HG03045 (cell line): Measurements from ENCODE around the gene RPRML.
"Not testable (repeated sequence)": the region's sequence is repeated elsewhere in the genome, so short reads cannot be mapped to it uniquely, and the experiment has no call there.

Source experiments
- ATAC-seq: cut with Tn5 transposase; IDR thresholded peaks from one replicate; pipeline ENCODE4 v1.9.1; 2021; ENCODE audit warnings: mild to moderate bottlenecking, moderate library complexity; ENCODE audit not compliant: unreplicated experiment

Gene RPRML

GRCh38 chr17:46976626-46977270 is 2.3 kb downstream of the RPRML start:
- ATAC-seq: no peak

- no peak for ATAC-seq
These were observed 3.8 kb downstream of the RPRML start for GRCh38 chr17:46975287-46975686.

- ATAC-seq: no peak
These were observed 5.0 kb downstream of the RPRML start for GRCh38 chr17:46974086-46974485.

DNA sequence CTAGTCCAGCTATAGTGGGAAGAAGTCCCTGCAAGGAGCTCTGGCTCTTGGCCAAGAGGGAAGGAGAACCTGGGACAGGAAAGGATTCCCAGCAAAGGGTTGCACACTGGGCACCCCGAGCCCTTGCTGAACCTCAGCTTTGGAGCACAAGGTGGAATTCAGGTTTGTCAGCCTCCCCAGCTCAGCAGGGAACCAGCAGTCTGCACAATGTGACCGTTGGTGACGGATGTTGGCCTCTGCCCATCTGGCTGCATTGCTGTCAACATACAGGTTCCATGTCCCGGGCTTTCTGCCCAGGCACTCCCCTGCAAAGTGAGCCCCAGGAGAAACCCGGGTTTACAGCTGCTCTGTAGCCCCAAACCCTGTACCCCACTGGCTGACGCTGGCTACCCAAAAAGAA is 6.7 kb downstream of the RPRML start:
- no peak for ATAC-seq

DNA sequence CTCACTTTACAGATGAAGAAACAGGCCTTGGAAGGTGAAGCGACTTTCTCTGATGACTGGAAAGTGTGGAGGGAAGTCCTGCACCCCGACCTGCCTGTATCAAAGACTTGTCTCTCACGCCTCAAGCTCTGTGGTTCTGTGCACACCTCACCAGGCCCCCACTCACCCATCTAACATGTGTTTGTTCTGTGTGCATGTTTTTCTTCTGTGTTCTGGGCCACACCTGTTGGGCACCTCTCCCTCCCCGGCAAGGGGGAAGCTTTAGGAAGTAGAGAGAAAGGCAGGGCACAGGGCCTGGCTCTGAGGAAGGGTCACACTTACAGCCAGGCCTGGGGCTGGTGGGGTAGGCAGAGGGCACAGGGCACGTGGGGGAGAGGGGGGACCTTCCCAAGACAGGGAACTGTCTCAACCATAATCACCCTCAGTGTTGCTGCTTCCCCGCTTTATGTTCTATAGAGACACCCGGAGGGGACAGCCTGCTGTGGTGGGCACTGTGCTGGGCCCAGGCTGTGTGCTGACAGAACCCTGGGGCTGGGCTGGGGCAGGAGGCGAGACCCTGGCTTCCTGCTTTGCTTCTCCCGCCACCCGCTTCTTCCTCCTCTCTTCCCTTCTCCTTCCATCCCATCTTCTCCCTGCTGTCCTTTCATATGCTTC is 7.3 kb downstream of the RPRML start:
- no peak for ATAC-seq

- ATAC-seq: no peak
These were observed 10.2 kb downstream of the RPRML start for GRCh38 chr17:46968896-46969295.

DNA sequence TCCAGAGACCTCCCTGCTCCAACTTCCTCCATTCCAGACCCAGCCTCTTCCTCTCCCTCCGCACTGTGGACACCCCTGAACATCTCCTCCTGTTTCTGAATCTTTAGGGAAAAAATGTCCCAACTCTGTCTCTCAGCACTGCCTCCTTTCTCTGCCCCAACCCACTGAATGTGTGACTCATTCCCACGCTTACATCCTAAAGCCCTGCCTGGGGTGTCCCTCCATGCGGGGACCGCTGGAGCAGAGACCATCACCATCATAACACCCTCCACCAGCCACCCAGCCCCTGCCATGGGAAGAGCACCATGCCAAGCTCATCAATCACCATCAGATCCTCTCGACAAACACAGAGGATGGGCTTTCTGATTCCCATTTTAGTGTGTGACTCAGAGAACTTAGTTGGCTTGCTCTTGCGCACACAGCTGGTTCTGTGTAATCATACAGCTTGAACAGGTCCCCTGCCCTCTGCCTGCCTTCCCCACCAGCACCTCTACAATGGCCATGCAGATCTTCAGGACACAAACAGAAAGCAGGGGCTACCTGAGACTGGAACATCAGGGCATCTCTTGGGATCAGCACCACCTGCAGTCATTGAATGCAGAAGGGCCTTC is 10.7 kb downstream of the RPRML start:
- ATAC-seq: no peak

DNA sequence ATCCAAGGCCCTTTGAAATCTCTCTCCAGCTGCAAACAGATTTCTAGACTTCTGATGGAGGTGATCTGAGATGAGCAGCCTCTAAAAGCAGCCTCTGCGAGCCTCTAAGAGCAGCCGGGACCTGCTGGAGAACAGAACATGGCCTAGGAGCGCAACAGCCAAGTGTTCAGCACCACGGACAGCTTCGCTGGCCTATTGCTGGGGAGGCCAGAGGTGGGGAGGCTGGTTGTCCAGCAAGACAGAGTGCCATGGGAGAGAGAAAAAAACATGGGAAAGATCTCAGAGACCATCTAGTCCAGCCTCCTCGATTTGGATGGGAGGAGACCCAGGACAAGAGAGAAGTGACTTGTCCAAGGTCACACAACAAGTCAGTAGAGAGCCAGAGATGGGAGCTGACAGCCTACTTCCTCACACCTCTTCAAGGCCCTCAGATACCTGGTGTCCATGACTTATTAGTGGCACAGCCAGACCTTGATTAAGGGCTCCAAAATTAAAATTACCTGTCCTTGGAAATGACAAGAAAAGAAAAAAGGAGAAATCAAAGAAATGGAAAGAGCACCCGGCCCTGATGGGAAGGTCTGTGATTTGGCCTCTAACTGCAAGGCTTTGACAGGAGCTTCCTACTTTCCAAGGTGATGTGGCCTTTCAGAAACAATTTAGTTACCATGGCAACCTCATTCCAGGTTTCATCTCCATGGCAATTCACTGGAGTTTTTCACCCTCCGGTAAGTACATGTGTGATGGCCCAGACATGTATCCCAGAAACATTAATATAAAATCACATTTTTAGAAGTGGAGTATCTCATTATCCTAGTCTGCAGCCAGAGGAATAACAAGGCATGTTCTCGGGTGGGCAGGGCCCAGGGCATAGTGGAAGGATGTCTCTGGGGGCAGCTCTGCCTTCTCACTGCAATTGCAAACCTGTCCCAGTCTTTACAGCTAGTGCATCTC is 14.5 kb downstream of the RPRML start:
- no peak for ATAC-seq

GRCh38 chr17:46963571-46963970 is 15.5 kb downstream of the RPRML start:
- no peak for ATAC-seq

- ATAC-seq: no peak
These were observed 16.7 kb downstream of the RPRML start for GRCh38 chr17:46962374-46962790.

DNA sequence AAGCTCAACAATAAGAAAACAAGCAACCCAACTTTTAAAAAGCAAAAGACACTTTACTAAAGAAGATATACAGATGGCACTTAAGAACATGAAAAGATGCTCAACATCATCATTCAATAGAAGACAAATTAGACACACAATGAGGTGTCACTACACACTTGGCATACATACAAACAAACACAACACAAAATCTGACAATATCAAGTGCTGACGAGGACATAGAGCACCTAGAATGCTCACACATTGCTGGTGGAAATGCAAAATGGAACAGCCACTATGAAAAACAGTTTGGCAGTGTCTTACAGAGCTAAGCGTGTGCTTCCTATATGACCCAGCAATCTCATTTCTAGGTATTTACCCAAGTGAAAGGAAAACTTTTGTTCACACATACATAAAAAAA is 18.9 kb downstream of the RPRML start:
- no peak for ATAC-seq

DNA sequence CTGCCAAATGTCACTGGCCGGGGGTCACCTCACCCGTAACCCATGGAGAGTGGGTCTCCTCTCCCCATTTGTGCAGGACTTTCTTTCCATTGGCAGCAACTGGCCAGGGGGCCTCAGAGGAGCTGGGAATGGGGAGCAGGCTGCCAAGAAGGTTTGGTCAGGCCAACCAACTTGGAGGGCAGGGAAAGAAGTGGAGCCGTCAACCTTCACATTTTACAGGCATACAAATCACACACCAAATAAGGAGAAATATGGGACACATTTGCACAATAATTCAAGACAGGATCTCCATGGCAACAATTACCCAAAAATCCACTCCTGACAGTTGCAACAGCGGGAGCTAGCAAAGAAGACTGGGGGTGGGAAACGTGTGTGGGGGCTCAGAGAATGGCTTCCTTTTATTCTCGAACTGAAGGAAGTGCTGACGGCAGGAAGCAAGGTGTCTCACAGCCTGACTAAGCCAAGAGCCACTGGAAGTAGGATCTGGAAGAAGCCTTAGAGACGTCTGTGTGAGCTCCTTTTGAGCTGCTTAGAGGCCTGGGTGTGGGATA is 20.9 kb downstream of the RPRML start:
- ATAC-seq: no peak

DNA sequence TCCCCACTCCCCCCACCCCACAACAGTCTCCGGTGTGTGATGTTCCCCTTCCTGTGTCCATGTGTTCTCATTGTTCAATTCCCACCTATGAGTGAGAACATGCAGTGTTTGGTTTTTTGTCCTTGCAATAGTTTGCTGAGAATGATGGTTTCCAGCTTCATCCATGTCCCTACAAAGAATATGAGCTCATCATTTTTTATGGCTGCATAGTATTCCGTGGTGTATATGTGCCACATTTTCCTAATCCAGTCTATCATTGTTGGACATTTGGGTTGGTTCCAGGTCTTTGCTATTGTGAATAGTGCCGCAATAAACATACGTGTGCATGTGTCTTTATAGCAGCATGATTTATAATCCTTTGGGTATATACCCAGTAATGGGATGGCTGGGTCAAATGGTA is 25.9 kb downstream of the RPRML start:
- ATAC-seq: not testable (repeated sequence)

- ATAC-seq: no peak
These were observed 26.9 kb downstream of the RPRML start for GRCh38 chr17:46952115-46952514.

DNA sequence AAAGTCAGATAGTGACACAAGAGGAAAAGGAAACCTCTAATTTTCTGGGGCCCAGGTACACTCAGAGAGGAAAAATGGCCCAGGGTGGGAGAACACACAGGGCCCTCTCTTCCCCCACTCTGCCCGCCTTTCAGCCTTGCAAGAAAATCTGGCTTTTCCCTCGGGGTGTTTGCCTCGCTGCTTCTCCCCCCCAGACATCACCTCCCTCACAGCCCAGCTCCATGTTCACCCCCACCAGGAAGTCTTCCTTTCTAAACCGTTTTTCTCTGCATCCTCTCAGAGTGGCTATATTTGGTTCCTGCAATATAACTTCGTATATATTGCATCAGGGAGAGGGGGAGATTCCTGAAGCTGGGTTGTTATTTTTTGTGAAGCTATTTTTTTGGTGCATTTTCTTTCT is 27.3 kb downstream of the RPRML start:
- ATAC-seq: no peak

DNA sequence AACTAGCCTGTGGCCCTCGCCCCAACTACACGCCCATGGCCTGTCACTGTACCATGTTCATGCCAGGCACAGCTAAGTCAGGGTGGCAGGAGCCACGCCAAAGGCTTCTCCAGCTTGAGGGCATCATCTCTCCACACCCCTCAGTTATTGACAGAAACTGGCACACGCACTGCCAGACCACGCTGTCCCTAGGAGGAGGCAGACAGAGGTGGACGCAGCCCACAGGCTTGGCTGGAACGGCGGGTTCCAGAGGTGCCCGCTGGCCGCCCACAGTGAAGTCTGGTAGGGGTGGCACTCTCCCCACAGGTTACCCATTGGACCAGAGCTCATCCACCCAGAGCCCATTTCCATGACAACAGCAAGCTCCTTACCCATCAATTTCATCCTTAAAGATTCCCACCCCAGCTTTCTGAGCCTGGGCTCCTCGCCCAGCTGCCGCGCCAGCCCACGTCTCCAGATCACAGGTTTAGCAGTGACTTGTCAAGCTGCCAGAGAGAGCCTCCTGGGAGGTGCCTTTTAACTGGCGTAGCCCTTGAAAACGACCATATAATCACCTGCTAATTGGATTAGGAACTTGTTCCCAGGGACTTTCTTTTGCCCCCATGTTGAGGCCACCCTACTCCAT is 27.9 kb downstream of the RPRML start:
- no peak for ATAC-seq

- no peak for ATAC-seq
These were observed 28.6 kb downstream of the RPRML start for GRCh38 chr17:46950342-46950996.

DNA sequence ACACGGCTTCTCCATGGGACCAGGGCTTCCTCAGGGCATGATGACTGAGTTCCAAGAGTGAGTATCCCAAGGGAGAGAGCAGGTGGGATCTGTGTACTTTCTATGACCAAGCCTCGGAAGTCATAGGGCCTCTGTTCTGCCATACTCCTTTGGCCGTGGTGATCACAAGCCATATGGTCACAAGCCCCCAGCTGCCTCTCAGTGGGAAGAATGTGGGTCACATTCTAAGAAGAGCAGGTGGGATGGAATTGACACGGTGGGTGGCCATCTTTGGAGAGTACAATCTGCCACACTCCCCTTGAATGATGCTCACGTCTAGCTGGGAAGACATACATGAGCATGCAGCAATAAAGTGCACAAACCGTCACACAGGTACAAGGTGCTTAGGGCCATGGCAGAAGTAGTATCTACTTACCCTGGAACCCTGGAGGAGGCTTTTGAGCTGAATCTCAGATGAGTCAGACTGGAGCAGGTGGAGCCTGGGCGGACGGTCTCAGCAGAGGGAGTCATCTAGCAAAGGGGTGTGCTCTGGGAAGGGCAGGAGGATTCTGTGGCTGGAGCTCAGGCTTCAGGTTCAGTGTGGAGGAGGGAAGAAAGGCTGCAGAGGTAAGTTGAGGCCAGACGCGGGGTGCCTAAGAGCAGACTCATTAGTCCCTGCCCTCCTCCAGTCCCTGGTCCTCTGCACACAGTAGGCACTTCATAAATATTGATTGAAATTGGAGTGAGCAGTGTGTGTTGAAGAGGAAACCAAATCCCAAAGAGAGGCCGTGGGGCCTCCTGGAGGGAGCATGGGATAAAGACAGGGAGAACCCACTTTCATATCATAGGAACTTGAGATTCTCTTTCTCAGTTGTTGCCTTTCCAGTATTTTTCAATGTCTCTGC is 29.5 kb downstream of the RPRML start:
- no peak for ATAC-seq

DNA sequence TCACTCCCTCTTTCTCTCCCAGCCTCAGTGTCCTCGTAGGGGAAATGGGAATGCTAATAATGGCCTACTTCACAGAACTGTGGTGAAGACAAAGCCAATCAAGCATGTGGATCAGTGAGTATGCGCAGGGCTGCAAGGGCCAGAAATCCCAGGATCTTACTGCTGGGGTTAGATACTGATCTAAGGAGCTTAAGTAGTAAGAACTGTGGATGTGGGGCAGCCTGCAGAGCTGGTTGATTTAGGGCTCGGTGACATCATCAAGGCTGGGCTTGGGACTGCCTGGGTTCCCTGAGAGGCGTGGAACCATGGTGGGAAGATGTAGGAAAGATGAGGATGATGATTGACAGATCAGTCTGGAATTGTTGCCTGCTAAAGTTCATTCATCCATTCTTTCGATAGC is 30.5 kb downstream of the RPRML start:
- ATAC-seq: no peak
